ENCODE results near the gene VASN. TPM values are rescaled to one million over a fixed set of nuclear protein-coding genes. Genes with fewer than 3 reads are reported as not detected.
"Not testable (repeated sequence)": the region's sequence is repeated elsewhere in the genome, so short reads cannot be mapped to it uniquely, and the experiment has no call there.

The VASN gene
- total RNA-seq, 1 donor, result 0.31 TPM

DNA sequence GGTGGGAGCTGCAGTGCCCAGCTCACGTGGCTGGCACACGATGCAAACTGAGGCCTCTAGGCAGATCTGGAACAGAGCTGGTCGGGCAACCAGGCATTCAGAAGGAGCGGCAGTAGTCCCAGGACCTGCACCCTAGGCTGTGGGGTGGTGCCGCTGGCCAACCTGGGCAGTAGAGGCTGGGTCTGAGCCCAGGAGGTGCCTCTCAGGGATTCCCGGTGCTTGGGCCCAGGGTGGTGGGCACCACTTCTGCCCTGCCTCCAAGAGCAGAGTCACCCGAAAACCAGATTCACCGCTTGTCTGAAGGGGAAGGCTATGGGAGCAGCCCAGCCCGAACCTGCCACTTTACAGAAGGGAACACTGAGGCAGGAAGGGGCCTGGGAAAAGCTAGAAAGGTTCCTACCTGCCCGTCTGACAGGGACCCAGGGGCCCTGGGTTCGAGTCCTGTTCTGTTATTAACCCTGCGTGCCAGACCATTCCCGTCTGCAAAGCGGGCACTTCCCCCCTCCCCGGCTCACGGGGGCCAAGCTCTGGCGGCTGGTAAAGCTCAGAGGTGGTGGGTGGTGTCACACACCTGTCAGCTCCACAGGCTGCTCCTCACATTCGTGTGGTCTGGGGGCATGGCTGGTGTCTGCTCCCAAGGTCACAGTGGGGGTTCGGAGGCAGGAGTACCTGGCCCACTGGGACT, 38.9 kb upstream of the VASN start:
- Histone ChIP-seq H3K9me3 (ENCODE audit: low read depth, low read length) (no peaks in the 10 kb centered on the region), H3K4me1 (ENCODE audit: insufficient read depth, low read length) (peaks cover 9% of the 10 kb centered on the region), H3K4me3 (ENCODE audit: low read length) (no peak overlapping the region), H3K27me3 (ENCODE audit: insufficient read depth, low read length) (no peaks in the 10 kb centered on the region)

DNA sequence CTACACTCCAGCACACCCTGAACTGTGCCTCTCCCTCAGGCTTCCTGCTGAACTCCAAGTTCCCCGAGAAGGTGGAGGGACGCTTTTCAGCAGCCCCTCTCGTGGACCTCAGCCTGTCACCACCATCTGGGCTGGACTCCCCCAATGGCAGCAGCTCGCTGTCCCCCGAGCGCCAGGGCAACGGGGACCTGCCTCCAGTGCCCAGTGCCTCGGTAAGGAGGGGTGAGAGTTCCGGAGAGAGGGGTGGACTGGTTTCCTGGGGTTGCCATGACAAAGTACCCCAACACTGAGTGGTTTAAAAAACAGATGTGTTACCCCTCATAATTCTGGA, 38.4 kb upstream of the VASN start:
- peaks cover 4% of the 10 kb centered on the region for H3K4me1 ChIP-seq (ENCODE audit: insufficient read depth, low read length)
- H3K9me3 ChIP-seq (ENCODE audit: low read depth, low read length), result no peaks in the 10 kb centered on the region
- H3K4me3 ChIP-seq (ENCODE audit: low read length), result no peak overlapping the region
- H3K27me3 ChIP-seq (ENCODE audit: insufficient read depth, low read length), result no peaks in the 10 kb centered on the region

DNA sequence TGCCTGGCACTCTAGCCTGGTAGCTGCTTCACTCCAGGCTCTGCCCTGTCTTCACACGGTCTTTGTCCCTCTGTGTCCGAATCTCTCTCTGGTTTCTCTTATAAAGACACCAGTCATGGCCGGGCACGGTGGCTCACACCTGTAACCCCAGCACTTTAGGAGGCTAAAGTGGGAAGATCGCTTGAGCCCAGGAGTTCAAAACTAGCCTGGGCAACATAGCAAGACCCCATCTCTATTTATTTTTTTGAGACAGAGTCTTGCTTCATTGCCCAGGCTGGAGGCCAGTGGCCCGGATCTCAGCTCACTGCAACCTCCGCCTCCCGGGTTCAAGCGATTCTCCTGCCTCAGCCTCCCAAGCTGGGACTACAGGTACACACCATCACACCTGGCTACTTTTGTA, 37.9 kb upstream of the VASN start:
- H3K4me1 ChIP-seq (ENCODE audit: insufficient read depth, low read length); H3K27me3 ChIP-seq (ENCODE audit: insufficient read depth, low read length); H3K9me3 ChIP-seq (ENCODE audit: low read depth, low read length); H3K4me3 ChIP-seq (ENCODE audit: low read length): not testable (repeated sequence)

DNA sequence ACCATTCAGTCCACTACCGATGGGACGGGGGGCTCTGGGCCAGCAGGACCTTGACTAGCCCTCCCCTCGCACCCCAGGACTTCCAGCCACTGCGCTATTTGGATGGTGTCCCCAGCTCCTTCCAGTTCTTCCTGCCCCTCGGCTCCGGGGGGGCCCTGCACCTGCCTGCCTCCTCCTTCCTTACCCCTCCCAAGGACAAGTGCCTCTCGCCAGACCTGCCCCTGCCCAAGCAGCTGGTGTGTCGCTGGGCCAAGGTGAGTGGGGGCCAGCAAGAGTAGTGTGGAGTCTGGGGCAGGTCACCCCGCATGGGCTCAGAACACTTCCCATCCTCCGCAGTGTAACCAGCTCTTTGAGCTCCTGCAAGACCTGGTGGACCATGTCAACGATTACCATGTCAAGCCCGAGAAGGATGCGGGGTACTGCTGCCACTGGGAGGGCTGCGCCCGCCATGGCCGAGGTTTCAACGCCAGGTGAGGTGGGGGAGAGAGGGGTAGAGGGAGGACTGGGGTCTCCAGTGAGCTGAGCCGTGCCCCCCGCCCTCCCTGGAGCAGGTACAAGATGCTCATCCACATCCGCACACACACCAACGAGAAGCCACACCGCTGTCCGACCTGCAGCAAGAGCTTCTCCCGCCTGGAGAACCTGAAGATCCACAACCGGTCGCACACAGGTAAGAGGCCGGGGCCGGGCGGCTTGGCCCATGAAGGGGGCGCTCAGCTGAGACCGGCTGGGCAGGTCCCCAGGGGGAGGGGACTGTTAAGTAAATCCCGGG, 36.7 kb upstream of the VASN start:
- H3K27me3 ChIP-seq (ENCODE audit: insufficient read depth, low read length), result no peaks in the 10 kb centered on the region
- H3K9me3 ChIP-seq (ENCODE audit: low read depth, low read length), result no peaks in the 10 kb centered on the region
- no peak overlapping the region for H3K4me3 ChIP-seq (ENCODE audit: low read length)
- no peaks in the 10 kb centered on the region for H3K4me1 ChIP-seq (ENCODE audit: insufficient read depth, low read length)

DNA sequence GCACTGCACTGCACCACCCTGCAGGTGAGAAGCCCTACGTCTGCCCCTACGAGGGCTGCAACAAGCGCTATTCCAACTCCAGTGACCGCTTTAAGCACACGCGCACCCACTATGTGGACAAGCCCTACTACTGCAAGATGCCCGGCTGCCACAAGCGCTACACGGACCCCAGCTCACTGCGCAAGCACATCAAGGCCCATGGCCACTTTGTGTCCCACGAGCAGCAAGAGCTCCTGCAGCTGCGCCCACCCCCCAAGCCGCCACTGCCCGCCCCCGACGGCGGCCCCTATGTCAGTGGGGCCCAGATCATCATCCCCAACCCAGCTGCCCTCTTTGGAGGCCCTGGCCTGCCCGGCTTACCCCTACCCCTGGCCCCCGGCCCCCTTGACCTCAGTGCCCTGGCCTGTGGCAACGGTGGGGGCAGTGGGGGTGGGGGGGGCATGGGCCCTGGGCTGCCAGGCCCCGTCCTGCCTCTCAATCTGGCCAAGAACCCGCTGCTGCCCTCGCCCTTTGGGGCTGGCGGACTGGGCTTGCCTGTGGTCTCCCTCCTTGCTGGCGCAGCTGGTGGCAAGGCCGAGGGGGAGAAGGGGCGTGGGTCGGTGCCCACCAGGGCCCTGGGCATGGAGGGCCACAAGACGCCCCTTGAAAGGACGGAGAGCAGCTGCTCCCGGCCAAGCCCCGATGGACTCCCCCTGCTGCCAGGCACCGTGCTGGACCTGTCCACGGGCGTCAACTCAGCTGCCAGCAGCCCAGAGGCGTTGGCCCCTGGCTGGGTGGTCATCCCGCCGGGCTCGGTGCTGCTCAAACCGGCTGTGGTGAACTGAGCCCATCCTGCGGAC, 34.7 kb upstream of the VASN start:
- H3K4me1 ChIP-seq (ENCODE audit: insufficient read depth, low read length), result no peaks in the 10 kb centered on the region
- H3K4me3 ChIP-seq (ENCODE audit: low read length), result no peak overlapping the region
- no peaks in the 10 kb centered on the region for H3K9me3 ChIP-seq (ENCODE audit: low read depth, low read length)
- no peaks in the 10 kb centered on the region for H3K27me3 ChIP-seq (ENCODE audit: insufficient read depth, low read length)

DNA sequence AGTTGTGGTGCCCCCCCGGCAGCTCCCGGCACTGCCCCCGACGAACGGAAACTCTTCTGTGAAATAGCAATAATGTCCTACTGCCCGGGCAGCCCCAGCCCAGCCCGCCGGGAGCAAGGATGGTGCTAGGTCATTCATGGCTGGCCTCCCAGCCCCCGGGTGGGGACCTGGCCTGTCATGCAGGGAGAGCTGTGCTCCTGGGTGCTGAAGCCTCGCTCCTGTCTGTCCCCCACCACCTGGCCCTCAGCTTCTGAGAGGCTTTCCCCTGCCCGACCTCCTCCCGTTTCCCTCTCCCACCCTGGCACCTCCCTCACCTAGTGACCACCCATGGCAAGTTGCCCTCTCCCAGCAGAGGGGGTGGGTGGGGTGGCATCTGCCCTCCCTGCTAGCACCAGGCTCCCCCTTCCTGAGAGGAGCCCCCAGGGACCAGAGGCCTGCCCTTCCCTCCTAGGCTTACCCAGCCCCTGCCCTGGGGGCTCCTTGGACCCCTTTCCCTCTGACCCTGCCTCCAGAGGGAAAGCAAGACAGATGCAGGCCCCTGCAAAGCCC, 34.0 kb upstream of the VASN start:
- H3K4me1 ChIP-seq (ENCODE audit: insufficient read depth, low read length), result no peaks in the 10 kb centered on the region
- no peaks in the 10 kb centered on the region for H3K27me3 ChIP-seq (ENCODE audit: insufficient read depth, low read length)
- no peaks in the 10 kb centered on the region for H3K9me3 ChIP-seq (ENCODE audit: low read depth, low read length)
- H3K4me3 ChIP-seq (ENCODE audit: low read length), result no peak overlapping the region

DNA sequence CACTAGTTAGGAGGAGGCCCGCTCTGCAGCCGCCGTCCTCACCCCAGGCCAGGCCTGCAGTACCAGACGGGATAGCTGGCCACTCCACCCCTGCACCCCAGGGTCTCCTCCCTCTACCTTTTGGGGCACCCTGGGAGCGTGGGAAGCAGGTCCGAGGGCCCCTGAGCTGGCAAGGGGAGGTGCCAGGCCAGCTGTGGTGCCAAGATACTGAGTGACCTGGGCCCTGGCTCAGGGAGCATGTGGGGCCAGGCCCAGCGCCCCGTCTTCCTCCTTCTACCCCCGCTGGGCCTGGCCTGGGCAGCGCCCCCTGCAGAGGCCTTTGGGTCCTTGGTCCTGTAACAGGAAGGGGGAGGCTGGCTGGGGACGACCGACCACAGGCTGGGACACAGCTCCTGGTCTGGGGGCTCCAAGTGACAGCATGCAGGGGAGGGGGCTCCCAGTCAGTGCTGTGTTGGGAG, 33.5 kb upstream of the VASN start:
- Histone ChIP-seq H3K4me1 (ENCODE audit: insufficient read depth, low read length) (no peaks in the 10 kb centered on the region), H3K9me3 (ENCODE audit: low read depth, low read length) (no peaks in the 10 kb centered on the region), H3K27me3 (ENCODE audit: insufficient read depth, low read length) (no peaks in the 10 kb centered on the region), H3K4me3 (ENCODE audit: low read length) (no peak overlapping the region)

DNA sequence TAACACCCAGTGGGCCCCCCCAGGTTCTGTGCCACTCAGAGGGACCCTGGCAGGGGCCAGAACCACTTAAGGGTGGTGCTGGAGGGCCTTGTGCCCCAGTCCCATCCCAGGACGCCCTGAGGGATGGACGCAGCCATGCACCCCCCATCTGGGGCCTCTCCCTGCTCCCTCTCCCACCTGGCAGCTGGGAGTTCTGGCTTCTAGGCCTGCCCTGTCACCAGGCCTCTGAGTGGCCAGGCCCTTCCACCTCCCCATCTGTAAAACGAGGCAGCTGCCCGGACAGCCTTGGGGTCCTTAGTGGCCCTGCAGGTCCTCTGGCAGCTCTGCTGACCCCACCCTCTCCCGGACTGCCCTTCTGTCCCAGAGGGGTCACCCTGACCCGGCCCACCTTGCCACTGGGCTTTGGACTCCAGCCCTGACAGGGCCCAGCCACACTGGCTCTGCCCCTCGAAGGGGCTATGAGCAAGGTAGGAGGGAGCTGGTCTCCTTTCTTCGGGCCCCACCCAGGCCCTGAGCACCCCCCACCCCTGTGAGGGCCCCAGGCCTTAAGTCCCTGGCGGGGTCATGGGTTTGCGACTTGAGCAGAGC, 32.8 kb upstream of the VASN start:
- no peaks in the 10 kb centered on the region for H3K27me3 ChIP-seq (ENCODE audit: insufficient read depth, low read length)
- no peaks in the 10 kb centered on the region for H3K9me3 ChIP-seq (ENCODE audit: low read depth, low read length)
- H3K4me1 ChIP-seq (ENCODE audit: insufficient read depth, low read length), result no peaks in the 10 kb centered on the region
- H3K4me3 ChIP-seq (ENCODE audit: low read length), result no peak overlapping the region

DNA sequence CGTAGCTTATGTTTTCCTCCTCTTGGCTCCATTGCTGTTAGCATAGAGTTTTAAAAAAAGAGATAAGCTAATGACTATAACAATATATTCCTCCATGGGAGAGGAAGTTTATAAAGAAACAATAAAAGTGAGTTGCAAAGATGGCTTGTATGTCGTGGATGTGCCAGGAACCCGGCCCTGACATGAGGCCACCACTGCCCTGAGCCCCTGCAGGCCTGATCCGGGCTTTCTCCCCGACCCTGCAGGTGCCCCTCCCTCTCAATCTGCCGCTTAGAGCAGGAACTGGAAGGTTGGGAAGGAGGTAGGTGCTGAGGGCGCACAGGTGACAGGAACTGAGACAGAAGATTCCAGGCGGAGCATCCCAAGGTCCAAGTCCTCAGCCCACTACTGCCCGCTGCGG, 32.2 kb upstream of the VASN start:
- H3K9me3 ChIP-seq (ENCODE audit: low read depth, low read length), result no peaks in the 10 kb centered on the region

DNA sequence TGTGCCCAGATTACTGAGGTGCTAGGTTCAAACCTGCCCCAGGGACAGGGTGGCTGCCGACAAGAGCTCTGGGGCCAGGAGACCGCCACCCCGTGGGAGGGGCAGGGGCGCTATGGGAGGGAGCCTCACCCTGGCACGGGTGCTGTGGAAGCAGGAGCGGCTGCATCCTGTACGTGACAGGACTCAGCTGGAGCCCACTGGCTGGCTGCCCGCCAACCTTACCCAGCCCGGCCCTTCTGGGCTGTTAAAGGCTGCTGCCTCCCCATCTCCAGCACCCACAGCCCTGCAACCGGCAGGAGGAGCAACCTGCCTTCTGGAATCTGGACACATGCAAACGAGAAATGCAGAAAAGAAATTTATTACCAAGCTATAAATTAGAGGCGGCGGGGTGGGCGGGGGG, 31.7 kb upstream of the VASN start:
- no peaks in the 10 kb centered on the region for H3K27me3 ChIP-seq (ENCODE audit: insufficient read depth, low read length)

More for the DNA sequence above, 32.2 kb upstream of the VASN start:
- H3K4me3 ChIP-seq (ENCODE audit: low read length), result no peak overlapping the region
- no peaks in the 10 kb centered on the region for H3K27me3 ChIP-seq (ENCODE audit: insufficient read depth, low read length)
- H3K4me1 ChIP-seq (ENCODE audit: insufficient read depth, low read length), result no peaks in the 10 kb centered on the region

DNA sequence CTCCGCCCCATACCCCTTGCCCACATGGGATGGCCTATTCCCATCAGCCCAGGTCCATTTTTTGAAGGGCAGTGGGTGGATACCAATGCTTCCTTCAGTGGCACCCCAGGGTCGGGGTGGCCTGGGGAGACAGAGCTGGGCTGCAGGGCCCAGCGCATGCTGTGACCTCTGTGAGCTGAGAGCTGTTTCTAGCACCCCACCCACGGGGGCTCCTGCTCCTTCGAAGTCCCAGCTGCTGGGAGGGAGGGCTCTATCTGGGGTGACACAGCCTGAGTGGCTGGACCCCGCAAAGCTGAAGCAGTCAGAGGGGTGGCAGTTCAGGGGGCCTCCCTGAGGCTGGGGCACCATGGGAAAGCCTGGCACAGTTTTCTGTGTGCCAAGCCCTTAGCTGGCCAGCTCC, 31.2 kb upstream of the VASN start:
- H3K27me3 ChIP-seq (ENCODE audit: insufficient read depth, low read length), result no peaks in the 10 kb centered on the region
- no peak overlapping the region for H3K4me3 ChIP-seq (ENCODE audit: low read length)
- H3K9me3 ChIP-seq (ENCODE audit: low read depth, low read length), result no peaks in the 10 kb centered on the region
- peaks cover 8% of the 10 kb centered on the region for H3K4me1 ChIP-seq (ENCODE audit: insufficient read depth, low read length)

More for the DNA sequence above, 31.7 kb upstream of the VASN start:
- no peak overlapping the region for H3K4me3 ChIP-seq (ENCODE audit: low read length)
- peaks cover 2% of the 10 kb centered on the region for H3K4me1 ChIP-seq (ENCODE audit: insufficient read depth, low read length)
- H3K9me3 ChIP-seq (ENCODE audit: low read depth, low read length), result no peaks in the 10 kb centered on the region

DNA sequence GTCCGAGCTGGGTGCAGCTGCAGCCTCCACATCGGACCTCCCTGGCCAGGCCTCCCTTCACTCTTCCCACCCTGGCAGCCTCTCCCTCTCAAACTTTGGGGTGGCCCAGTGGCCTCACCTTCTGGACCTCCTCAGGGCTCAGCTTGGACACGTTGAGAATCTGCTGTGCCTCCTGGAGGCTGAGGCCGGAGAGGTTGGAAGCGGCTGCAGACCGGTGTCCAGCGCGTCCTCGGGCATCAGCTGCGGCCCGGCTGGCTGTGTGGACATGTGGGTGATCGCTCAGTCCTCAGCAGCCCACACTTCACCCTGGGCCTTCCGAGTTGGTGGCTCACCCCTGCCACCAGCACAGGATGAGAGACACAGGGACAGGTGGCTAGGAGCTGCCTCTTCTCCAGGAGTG, 30.4 kb upstream of the VASN start:
- H3K4me1 ChIP-seq (ENCODE audit: insufficient read depth, low read length), result peaks cover 16% of the 10 kb centered on the region
- no peak overlapping the region for H3K4me3 ChIP-seq (ENCODE audit: low read length)
- no peaks in the 10 kb centered on the region for H3K27me3 ChIP-seq (ENCODE audit: insufficient read depth, low read length)
- H3K9me3 ChIP-seq (ENCODE audit: low read depth, low read length), result no peaks in the 10 kb centered on the region

DNA sequence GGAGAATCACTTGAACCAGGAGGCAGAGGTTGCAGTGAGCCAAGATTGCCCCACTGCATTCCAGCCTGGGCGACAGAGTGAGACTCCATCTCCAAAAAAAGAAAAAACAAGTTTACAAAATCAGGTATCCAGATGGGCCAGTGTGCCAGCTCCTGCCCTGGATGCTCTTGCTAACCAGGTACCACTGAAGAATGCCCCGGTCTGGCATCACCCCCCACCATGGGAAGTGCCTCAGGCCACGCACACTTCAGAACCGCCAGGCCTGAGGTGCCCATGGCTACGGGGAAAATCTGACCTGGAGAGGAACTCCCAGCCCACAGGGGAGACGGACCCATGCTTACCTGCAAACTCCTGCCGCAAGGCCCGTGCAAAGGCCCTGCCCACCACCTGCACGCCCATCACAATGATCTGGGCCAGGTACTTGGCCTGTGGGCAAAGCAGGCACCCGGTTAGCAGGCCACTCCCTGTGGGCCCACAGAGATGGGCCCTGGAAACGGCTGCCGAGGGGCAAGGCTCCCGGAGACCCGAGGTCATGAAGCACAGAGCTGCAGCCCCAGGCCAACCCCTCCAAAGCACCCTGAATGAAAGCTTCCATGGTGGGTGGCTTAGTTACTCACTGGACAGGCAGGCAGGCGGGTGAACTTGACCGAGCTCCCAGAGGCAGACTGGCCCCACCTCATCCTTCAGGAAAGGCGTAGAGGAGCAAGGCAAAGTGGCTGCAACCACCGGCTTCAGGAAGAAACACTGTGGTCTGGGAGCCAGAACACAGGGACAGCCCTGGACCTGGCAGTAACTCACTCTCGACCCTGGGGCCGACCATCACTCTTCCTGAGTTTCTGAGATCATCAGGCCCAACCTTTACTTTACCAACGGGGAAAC, 28.5 kb upstream of the VASN start:
- no peaks in the 10 kb centered on the region for H3K27me3 ChIP-seq (ENCODE audit: insufficient read depth, low read length)
- peaks cover 34% of the 10 kb centered on the region for H3K4me1 ChIP-seq (ENCODE audit: insufficient read depth, low read length)
- H3K9me3 ChIP-seq (ENCODE audit: low read depth, low read length), result no peaks in the 10 kb centered on the region
- H3K4me3 ChIP-seq (ENCODE audit: low read length), result no peak overlapping the region

DNA sequence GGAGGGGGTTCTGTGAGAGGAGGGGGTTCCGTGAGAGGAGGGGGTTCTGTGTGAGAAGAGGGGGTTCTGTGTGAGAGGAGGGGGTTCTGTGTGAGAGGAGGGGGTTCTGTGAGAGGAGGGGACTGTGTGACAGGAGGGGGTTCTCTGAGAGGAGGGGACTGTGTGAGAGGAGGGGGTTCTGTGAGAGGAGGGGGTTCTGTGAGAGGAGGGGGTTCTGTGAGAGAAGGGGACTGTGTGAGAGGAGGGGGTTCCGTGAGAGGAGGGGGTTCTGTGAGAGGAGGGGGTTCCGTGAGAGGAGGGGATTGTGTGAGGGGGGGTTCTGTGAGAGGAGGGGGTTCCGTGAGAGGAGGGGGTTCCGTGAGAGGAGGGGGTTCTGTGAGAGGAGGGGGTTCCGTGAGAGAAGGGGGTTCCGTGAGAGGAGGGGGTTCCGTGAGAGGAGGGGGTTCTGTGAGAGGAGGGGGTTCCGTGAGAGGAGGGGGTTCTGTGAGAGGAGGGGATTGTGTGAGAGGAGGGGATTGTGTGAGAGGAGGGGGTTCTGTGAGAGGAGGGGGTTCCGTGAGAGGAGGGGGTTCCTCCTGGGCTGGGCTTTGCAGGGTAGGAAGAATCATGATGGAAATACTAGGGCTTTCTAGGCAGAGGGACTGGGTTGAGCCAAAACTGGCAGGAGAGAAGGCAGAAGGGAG, 27.2 kb upstream of the VASN start:
- H3K27me3 ChIP-seq (ENCODE audit: insufficient read depth, low read length); H3K4me3 ChIP-seq (ENCODE audit: low read length); H3K9me3 ChIP-seq (ENCODE audit: low read depth, low read length): not testable (repeated sequence)
- peaks cover 43% of the 10 kb centered on the region for H3K4me1 ChIP-seq (ENCODE audit: insufficient read depth, low read length)

Data from mononuclear cell (primary cell).